Inflammatory macrophage treated with lipopolysaccharide for 4 hours (primary cell): ENCODE data around the gene BMPR1A.
"Not testable (repeated sequence)": the region's sequence is repeated elsewhere in the genome, so short reads cannot be mapped to it uniquely, and the experiment has no call there.

Source experiments
- DNase-seq: peaks from one replicate; pipeline ENCODE4 v3.0.0-alpha.2; 2020

BMPR1A gene

DNA sequence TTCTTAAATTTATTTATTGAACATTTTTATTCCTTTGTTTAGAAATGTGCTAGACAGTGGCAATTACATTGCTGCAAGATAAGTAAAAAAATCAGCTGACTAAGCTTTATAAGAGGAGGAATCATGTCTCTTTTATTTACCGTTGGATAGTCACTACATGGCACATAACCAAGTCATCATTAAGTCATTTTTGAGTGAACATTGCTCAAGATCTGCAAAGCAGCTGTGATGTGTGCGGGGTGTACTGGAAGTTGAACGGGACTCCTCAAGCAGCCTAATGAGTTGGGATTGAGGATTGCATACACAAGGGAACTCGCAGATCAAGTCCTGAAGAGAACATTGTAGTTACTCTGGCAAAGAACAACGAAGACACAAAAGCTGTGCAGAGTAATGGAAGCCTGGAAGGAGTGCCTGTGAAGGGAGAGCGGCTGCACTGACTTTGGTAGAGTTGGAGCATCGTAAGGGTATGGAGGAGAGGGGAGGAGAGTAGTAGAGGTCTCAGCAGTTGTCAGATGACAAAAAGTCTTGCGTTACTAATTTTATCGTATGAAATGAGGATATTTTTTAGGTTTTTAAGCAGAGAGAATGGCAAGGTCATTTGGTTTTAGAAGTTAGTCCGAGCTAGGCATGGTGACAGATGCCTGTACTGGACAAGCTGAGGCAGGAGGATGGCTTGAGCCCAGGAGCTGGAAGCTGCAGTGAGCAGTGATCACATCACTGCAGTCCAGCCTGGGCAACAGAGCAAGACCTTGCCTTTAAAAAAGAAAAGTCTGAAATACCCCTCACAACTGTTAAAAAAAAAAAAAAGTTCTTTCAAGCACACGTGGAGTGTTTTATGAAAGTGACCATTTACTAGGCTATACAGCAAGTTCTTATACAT is 95.1 kb downstream of the BMPR1A start:
- no peak for DNase-seq

- not testable (repeated sequence) for DNase-seq
These were observed 97.2 kb downstream of the BMPR1A start for GRCh38 chr10:86853582-86853981.

DNA sequence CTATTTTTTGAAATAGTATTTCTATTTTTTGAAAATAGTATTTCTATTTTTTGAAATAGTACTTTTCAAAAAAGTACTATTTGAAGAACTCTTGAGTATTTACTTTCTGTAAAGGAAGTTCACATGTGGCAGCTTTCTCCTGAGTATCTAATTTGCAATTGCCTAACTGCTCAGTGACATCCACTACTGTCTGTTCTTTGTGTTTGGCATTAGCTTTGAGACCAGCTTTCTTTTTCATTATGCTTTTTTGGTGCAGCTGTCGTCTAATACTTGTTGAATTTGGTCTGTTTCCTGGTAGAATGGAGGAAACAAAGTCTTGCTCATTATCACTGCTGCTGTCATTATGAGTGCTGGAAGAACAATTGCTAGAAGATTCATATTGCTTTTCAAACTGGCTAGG is 99.1 kb downstream of the BMPR1A start:
- DNase-seq = no peak

- no peak for DNase-seq
These were observed 99.7 kb downstream of the BMPR1A start for GRCh38 chr10:86856156-86856555.

- DNase-seq = peak; percentile 43
These were observed 100.8 kb downstream of the BMPR1A start for GRCh38 chr10:86857128-86857721.

- DNase-seq = peak; percentile 55
These were observed 101.6 kb downstream of the BMPR1A start for GRCh38 chr10:86858011-86858410.

- DNase-seq = no peak
These were observed 104.9 kb downstream of the BMPR1A start for GRCh38 chr10:86861351-86861750.

DNA sequence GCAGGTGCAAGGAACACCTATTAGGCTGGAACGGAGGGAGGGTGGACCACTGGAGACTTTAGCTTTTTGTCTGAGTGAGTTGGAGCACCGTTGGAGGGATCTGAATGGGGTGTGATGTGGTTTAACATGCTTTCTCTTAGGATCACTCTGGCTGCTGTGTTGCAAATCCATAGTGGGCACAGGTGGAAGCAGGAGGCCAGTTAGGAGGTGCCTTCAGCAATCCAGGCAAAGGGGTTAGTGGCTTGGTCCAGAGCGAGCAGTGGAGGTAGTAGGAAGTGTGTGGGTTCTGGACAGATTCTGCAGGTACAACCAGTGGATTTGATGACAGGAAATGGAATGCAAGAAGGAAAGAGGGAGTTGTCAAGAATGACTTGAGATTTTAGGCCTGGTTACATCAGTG is 106.0 kb downstream of the BMPR1A start:
- no peak for DNase-seq

GRCh38 chr10:86862786-86863483 is 106.5 kb downstream of the BMPR1A start:
- DNase-seq = no peak

GRCh38 chr10:86863484-86863842 is 107.0 kb downstream of the BMPR1A start:
- DNase-seq = no peak

- DNase-seq = not testable (repeated sequence)
These were observed 108.8 kb downstream of the BMPR1A start for GRCh38 chr10:86865011-86865811.

GRCh38 chr10:86867149-86867548 is 110.7 kb downstream of the BMPR1A start:
- DNase-seq = no peak

- DNase-seq = no peak
These were observed 111.9 kb downstream of the BMPR1A start for GRCh38 chr10:86868353-86868752.

DNA sequence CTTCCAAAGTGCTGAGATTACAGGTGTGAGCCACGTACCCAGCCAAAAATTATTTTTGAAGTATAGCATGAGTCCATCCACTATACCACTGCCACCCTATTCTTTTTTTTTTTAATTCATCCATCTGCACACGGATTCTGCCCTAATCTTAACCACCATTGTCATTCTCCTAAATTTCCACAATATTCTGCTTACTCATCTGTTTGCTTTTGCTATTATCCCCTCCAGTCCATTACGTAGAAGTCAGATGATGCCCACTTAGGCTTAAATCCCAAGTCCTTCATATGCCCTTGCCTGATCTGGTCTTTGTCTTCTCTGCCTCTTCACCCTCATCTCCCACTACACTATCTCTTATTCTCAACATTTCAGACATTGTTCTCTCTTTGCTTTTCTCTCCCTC is 114.3 kb downstream of the BMPR1A start:
- DNase-seq = no peak

DNA sequence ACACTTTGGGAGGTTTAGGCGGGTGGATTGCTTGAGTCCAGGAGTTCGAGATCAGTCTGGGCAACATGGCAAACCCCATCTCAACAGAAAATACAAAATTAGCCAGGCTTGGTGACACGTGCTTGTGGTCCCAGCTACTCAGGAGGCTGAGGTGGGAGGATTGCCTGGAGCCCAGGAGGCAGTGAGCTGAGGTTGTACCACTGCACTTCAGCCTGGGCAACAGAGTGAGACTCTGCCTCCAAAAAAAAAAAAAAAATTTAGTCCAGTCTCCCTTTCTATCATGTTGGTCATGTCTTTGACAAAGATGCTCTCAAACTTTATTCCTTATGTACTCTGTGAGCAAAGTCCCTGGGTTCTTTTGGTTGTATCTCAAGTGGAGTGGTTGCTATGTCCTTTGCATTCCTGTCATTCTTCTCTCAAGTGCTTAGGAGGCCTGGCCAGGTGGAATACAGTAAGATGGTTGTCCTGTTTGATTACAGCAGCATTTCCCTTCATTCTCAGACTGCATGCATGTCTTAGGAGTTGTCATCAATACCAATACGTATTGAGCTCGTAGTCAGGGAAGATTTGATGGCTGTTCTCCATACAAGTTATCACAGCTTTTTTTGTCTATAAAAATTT is 115.3 kb downstream of the BMPR1A start:
- DNase-seq = no peak

DNA sequence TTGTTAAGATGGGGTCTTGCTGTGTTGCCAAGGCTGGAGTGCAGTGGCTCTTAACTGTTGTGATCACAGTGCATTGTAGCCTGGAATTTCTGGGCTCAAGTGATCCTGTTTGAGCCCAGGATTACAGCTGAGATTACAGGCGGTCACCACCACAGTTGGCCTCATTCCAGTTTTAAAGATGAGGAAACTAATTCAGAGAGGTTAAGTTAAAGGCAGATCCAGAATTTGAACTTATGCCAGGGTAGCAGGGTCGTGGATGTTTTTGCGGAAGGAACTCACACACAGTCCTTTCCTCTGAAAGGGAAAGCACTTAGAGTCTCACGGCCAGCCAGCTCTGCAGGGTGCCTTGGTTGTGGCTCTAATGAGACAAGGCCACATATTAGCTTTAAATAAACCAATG is 116.3 kb downstream of the BMPR1A start:
- peak; percentile 52 for DNase-seq

DNA sequence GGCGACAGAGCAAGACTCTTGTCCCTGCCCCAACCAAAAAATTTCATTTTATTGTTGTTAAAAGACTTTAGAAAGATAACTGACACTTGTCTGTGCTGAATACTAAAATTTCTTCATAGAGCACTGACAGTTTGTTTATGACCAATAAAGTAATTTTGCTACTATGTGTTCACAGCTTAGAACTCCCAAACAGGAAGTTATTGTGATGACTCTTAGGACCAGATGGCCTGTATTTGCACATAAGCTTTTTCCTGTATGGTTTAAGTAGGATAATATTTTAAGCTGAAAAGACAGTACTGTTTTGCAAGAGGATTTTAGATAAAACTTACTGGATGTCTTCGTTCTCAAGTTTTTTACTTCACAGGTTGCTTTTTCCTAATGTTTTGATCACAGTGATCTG is 120.3 kb downstream of the BMPR1A start:
- peak; percentile 85 for DNase-seq

GRCh38 chr10:86878983-86879713 is 122.7 kb downstream of the BMPR1A start:
- DNase-seq = peak; percentile 77

- DNase-seq = no peak
These were observed 124.6 kb downstream of the BMPR1A start for GRCh38 chr10:86880971-86881370.

DNA sequence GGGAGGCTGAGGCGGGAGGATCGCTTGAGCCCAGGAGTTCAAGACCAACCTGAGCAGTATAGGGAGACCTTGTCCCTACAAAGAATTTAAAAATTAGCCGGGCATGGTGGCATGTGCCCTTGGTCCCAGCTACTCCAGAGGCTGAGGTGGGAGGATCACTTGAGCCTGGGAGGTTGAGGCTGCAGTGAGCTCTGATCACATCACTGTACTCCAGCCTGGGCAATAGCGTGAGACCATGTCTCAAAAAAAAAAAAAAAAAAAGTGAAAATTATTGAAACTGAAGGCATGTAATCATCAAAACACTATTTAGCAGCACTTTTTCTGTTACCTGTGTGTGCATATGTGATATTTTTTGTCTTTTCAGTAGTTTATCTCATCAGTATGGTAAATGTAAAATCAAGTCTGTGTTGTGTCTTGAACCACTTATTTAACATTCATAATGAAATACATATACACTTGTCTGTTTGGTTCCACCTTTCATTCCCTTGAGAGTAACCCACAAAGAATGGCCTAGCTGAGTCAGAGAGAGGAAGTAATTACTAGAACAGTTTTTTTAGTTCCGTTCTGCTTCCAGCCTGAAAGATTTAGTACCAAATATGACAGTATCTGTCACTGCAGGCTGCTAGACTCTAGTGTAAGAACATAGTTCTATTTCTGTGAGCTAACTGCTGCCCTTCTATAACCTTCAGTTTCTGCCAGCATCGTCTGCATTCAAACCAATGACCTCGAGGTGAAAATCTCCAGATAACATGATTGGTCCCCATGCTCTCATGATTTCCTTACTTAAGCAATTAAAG is 132.4 kb downstream of the BMPR1A start:
- DNase-seq = peak; percentile 77

DNA sequence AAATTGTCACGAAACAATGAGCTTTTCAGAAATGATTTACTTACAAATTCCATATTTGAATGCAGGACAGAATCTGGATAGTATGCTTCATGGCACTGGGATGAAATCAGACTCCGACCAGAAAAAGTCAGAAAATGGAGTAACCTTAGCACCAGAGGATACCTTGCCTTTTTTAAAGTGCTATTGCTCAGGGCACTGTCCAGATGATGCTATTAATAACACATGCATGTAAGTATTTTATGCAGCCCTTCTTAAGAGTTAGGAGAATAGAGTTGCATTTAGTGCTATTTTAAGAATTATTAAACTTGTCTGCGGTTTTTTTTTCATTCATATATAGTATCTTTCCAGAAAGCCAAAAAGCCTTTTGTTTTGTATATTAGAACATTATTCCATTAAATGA is 133.6 kb downstream of the BMPR1A start:
- no peak for DNase-seq
